GM23248 (cell line): ENCODE results near the gene ZNHIT6.

ENCODE experiments used
- EZH2 ChIP-seq: fragments of 200-600 bp; sonication (generic); IDR thresholded peaks from 2 replicates; pipeline ENCODE4 v1.6.1; 2018; ENCODE audit warnings: antibody characterized with exemption, mild to moderate bottlenecking; ENCODE audit not compliant: insufficient read depth, poor library complexity, severe bottlenecking
- EZH2phosphoT487 ChIP-seq: fragments of 200-600 bp; sonication (generic); IDR thresholded peaks from 2 replicates; pipeline ENCODE4 v1.6.1; 2018; ENCODE audit warnings: antibody characterized with exemption, moderate library complexity, mild to moderate bottlenecking, low read depth; ENCODE audit not compliant: insufficient read depth

- no peak for TF ChIP-seq EZH2
- TF ChIP-seq EZH2phosphoT487, result no peak
These were observed 42.3 kb downstream of the ZNHIT6 start for GRCh38 chr1:85665932-85666331.
